Stomach (tissue), 4 donors: ENCODE data around the gene TMPRSS2.

Experiments used
- CTCF ChIP-seq, 7 experiments: fragments of 450-650 bp in 4 of 7; fragments of 200-600 bp in 3 of 7; sonication (generic) in 3 of 7; IDR thresholded peaks; one replicate each; pipeline ENCODE4 v1.5.1; 2016 to 2019; ENCODE audit warnings: antibody characterized with exemption in 7 of 7, control low read depth in 2 of 7, mild to moderate bottlenecking in 1 of 7
- POLR2A ChIP-seq, 4 donors: fragments of 450-650 bp; IDR thresholded peaks; one replicate each; pipeline ENCODE4 v1.6.1; 2016; ENCODE audit warnings: antibody characterized with exemption in 4 of 4, control low read depth in 2 of 4, mild to moderate bottlenecking in 1 of 4, moderate library complexity in 1 of 4
- POLR2AphosphoS5 ChIP-seq, 3 donors: sonication (generic); formaldehyde crosslinking; IDR thresholded peaks; one replicate each; pipeline ENCODE4 v1.6.1; 2016; ENCODE audit warnings: antibody characterized with exemption in 3 of 3

GRCh38 chr21:41431788-41432548 is 76.0 kb downstream of the TMPRSS2 start:
- TF ChIP-seq CTCF (IDR thresholded peaks at IDR 0.05) (no peak), POLR2A (IDR thresholded peaks at IDR 0.05) (no peak), POLR2AphosphoS5 (IDR thresholded peaks at IDR 0.05) (no peak)
